HG03342 (cell line): ENCODE results near the gene LEFTY2.
"Not testable (repeated sequence)": the region's sequence is repeated elsewhere in the genome, so short reads cannot be mapped to it uniquely, and the experiment has no call there.

ENCODE experiments used
- ATAC-seq: cut with Tn5 transposase; IDR thresholded peaks from one replicate; pipeline ENCODE4 v1.9.1; 2021; ENCODE audit warnings: mild to moderate bottlenecking, moderate library complexity; ENCODE audit not compliant: unreplicated experiment

LEFTY2 gene

GRCh38 chr1:225931270-225932136 is 9.5 kb downstream of the LEFTY2 start:
- no peak for ATAC-seq

DNA sequence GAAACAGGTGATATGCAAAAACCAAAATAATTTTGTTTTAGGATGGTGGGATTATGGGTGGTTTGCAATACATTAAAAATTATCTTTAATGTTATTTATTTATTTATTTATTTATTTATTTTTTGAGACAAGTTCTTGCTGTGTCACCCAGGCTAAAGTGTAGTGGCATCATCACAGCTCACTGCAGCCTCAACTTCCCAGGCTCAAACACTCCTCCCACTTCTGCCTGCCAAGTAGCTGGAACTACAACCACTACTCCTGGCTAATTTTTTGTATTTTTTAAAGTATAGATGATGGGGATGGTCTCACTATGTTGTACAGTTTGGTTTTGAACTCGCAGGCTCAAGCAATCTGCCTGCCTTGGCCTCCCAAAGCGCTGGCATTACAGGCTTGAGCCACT is 10.5 kb downstream of the LEFTY2 start:
- ATAC-seq: no peak

GRCh38 chr1:225929462-225929861 is 11.6 kb downstream of the LEFTY2 start:
- not testable (repeated sequence) for ATAC-seq

DNA sequence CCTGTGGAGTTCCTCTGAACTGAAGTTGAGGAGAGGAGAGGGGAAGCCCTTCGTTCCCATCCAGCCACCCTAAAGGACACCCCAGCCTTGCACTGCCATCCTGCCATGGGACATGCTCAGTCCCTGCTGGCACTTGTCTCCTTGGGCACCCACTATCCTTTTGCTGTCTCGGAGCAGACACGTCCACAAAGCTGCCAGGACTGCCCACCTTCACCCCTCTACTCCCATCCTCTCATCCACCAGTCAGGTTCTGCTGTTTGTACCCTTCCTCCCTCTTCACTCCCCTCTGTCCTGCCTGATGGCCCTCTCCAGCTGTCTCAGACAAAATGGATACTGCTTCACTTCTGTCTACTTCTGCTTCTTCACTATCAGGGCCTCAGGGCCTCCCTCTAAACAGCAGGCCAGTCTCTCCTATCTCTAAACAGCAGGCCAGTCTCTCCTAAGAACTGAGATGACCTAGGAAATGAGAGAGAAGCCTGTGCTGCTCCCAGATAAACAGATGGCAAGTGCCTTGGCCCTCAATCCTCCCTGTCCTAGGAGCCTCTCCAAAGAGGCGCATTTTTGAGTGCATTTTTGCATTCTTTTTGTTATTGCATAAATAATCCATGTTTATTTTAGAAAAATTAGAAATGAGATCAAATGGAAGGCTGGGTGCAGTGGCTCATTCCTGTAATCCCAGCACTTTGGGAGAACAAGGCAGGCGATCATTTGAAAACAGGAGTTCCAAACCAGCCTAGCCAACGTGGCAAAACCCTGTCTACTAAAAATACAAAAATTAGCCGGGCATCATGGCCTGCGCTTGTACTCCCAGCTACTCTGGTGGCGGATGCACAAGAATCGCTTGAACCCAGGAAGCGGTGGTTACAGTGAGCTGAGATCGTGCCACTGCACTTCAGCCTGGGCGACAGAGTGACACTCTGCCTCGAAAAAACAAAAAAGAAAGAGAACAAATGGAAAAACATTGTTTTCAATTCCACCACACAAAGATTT is 12.5 kb downstream of the LEFTY2 start:
- no peak for ATAC-seq

GRCh38 chr1:225926551-225927113 is 14.4 kb downstream of the LEFTY2 start:
- no peak for ATAC-seq

DNA sequence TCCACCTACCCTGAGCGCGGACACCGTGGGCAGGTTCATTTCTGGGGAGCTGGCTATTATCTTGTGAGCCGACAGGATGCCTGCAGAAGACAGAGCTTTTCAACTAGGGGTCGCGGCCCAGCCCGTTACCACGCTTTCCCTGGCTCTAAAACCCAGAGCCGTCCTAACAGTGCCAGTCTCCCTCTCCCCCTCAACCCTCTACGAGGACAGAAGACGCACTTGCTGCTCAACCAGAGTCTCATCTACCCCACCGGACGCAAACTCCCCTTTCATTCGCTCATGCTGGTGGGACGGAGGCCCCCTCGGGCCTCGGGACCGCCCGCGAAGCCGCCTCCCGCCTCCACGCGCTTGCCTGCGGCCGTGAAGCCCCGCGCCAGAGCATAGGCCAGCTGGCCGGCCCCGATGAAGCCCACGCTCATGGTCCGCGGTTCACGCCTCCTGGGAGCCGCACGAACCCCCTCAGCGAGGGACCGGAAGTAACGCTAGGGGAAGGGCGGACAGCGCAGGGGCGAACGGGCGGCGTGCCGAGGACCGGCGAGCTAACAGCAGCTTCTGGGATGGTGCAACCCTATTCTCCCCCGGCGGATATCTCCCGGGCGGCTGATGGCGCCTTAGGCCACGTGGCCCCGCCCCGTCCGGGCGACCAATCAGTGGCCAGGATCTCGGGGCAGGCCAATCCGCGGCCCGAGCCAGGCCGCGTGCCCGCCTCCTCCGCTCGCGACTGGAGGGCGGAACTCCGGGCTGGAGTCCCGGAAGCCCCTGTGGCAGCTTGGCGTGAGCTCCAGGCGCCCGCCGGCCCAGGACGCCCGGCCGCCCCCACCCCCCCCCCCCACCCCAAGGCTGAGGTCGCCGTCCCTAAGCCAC is 17.1 kb downstream of the LEFTY2 start, which contains the start of gene PYCR2:
Gene PYCR2, minus strand, starts transcription at position 559 of the 864 bp plus-strand sequence. Its CDS starts 140 bp downstream, at position 419.
- ATAC-seq: peak; percentile 97

GRCh38 chr1:225923381-225923691 is 17.7 kb downstream of the LEFTY2 start:
- no peak for ATAC-seq

DNA sequence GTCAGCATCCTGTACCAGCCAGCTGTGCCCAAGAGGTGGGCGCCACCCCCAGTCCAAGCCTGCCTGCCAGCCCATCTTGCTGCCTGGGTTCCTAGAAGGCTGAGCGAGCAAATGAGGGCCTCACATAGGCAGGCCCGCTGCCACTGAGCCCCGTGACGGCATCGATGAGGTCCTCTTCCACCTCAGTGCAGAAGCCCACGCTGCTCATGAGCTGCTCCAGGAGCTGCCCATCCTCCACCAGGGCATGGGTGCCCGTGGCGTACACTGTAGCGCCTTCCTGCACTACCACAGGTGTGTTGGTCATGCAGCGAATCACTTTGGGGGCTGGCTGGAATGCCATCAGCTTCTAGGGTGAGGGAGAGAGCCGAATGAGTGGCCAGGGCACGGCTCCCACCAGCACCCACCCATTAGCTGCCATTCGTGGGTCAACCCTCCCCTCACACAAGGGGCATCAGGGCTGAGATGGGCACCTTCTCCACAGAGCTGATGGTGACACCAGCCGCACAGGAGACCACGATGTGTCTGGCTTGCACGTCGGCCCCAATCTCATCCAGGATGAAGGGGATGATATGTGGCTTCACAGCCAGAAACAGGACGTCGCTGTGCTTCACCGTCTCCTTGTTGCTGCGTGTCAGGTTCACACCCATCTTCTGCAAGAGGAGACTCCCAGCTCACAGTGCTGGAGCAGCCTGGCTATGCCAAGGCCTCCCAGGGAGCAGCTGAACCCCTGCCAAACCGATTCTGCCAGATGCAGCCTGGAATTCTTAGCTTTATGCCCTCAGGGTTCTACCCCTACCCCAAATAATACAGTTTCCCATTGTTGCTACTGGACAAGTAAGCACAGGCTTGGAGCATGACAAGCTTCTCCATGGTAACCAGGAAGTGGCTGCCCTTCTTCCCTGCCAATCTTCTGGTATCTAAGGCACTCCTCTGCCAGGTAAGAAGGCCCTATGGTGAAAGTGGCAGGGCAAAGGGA is 19.0 kb downstream of the LEFTY2 start:
- no peak for ATAC-seq

- ATAC-seq: no peak
These were observed 21.1 kb downstream of the LEFTY2 start for GRCh38 chr1:225919906-225920305.

DNA sequence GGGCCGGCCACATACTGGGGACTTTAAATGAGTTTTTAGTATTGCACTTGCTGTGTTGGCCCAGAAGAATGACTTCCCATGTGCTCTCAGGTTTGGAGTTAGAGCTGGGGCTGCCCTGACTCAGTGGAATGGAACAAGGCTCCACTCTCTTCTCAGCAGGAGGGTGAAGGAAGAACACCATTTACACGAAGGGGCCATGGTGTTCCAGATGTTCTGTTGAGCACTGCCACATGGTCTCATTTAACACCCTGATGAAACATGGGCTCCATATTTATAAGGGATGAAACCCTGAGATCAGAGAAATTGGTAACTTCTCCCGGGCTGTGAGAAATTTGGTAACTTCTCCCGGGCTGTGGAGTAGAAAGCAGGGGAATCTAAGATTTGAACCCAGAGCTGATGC is 22.7 kb downstream of the LEFTY2 start:
- no peak for ATAC-seq

DNA sequence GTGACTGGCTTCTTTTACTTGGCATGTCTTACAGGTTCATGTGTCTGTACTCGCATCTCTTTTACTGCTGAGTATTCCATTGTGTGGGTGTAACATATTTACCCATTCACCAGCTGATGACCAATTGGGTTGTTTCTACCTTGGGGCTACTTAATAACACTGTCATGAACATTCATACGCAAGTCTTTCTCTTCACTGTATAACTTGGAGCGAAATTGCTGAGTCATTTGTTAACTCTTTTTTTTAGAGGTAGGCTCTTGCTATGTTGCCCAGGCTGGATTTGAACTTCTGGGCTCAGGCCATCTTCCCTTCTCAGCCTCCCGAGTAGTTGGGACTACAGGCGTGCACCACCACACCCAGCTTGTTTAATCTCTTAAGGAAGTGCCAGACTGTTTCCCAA is 23.5 kb downstream of the LEFTY2 start:
- ATAC-seq: no peak

- ATAC-seq: no peak
These were observed 23.9 kb downstream of the LEFTY2 start for GRCh38 chr1:225917101-225917500.

GRCh38 chr1:225915538-225915991 is 25.5 kb downstream of the LEFTY2 start:
- ATAC-seq: no peak

- no peak for ATAC-seq
These were observed 26.1 kb downstream of the LEFTY2 start for GRCh38 chr1:225914947-225915346.

DNA sequence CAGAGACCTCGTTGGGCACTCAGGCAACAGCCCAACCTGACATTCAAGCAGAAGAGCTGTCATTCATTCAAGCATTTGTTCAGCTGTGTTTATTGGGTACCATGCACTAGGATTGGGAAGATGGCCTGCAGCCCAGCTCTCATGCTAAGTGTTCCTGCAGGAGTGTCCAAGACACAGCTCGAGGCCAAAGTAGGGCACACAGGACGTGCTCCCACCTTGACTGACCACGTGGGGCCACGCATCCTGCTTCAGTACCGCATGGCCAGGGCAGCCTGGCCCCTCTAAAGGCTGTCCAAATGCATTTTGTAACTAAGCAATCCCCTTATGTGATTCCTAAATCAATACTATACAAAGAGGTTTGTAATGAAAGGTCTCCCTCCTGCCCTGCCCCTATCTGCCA is 26.6 kb downstream of the LEFTY2 start:
- ATAC-seq: no peak

GRCh38 chr1:225911191-225912130 is 29.6 kb downstream of the LEFTY2 start:
- peak; percentile 94 for ATAC-seq

- no peak for ATAC-seq
These were observed 31.5 kb downstream of the LEFTY2 start for GRCh38 chr1:225909477-225909876.

GRCh38 chr1:225908773-225909172 is 32.2 kb downstream of the LEFTY2 start:
- no peak for ATAC-seq
